H1 (cell line): ENCODE results near the gene PPARD. TPM values are rescaled to one million over a fixed set of nuclear protein-coding genes. Genes with fewer than 3 reads are reported as not detected.

Experiments
- CTCF ChIA-PET: fragments of 300-600 bp; sonication (Branson Sonifier 250); formaldehyde crosslinking; loops from one replicate; lab custom pipeline; 2021; ENCODE audit not compliant: partially characterized antibody; lab: Charles Lee
- POLR2A ChIA-PET: fragments of 300-600 bp; sonication (Branson Sonifier 250); formaldehyde crosslinking; loops from one replicate; lab custom pipeline; 2021; ENCODE audit warnings: inconsistent platforms; ENCODE audit not compliant: partially characterized antibody; lab: Charles Lee
- DNase-seq, 2 experiments: peaks; one replicate each; pipeline versions ENCODE4 v3.0.0 to v3.0.0-alpha.2; 2010 to 2022; ENCODE audit warnings: low spot score in 2 of 2, low read depth in 1 of 2, mixed read lengths in 1 of 2
- FAIRE-seq: peaks from 2 replicates; lab custom pipeline; 2011; peaks lifted over from hg19 to GRCh38; lab: Jason Lieb, UNC
- H2AFZ ChIP-seq: 2 replicates; pipeline ENCODE4 v1.8.1; 2012; ENCODE audit warnings: low read length, inconsistent platforms
- H2AK5ac ChIP-seq: 2 replicates; pipeline ENCODE4 v1.6.1; 2013; ENCODE audit warnings: low read depth, low read length
- H2BK120ac ChIP-seq: replicated peaks from 2 replicates; pipeline ENCODE3; 2013; ENCODE audit warnings: low read depth, low read length, inconsistent platforms
- H2BK12ac ChIP-seq: 2 replicates; pipeline ENCODE4 v1.6.1; 2013; ENCODE audit warnings: low read depth, low read length
- H2BK15ac ChIP-seq: 2 replicates; pipeline ENCODE4 v1.6.1; 2013; ENCODE audit warnings: low read length
- H2BK20ac ChIP-seq: 2 replicates; pipeline ENCODE4 v1.6.1; 2013; ENCODE audit warnings: low read length
- H2BK5ac ChIP-seq: 2 replicates; pipeline ENCODE4 v1.6.1; 2013; ENCODE audit warnings: low read depth, low read length
- H3K14ac ChIP-seq: 2 replicates; pipeline ENCODE4 v1.6.1; 2013; ENCODE audit warnings: inconsistent platforms; ENCODE audit not compliant: insufficient read length
- H3K18ac ChIP-seq: 2 replicates; pipeline ENCODE4 v1.6.1; 2013; ENCODE audit warnings: low read length; ENCODE audit errors: extremely low read depth
- H3K23ac ChIP-seq: 2 replicates; pipeline ENCODE4 v1.6.1; 2013; ENCODE audit warnings: inconsistent platforms; ENCODE audit not compliant: insufficient read length
- H3K23me2 ChIP-seq: 2 replicates; pipeline ENCODE4 v1.6.1; 2013; ENCODE audit warnings: low read depth, low read length
- H3K27ac ChIP-seq: 2 replicates; pipeline ENCODE4 v1.6.1; 2011; ENCODE audit warnings: low read depth, low read length, inconsistent platforms
- H3K27me3 ChIP-seq, 4 experiments: replicated peaks in 1 of 4; 1 replicate in 1 of 4; 2 replicates in 3 of 4; pipeline versions ENCODE4 v1.6.1 to v1.8.1; 2011 to 2013; ENCODE audit warnings: low read length in 3 of 4, mild to moderate bottlenecking in 3 of 4, inconsistent platforms in 2 of 4, mixed read lengths in 2 of 4, moderate library complexity in 1 of 4; ENCODE audit not compliant: control insufficient read depth in 3 of 4, insufficient read depth in 3 of 4; ENCODE audit errors: extremely low read depth in 1 of 4
- H3K36me3 ChIP-seq, 4 experiments: 2 replicates each; pipeline versions ENCODE4 v1.6.1 to v1.8.1; 2011 to 2013; ENCODE audit warnings: mild to moderate bottlenecking in 4 of 4, low read length in 3 of 4, moderate library complexity in 2 of 4, control low read depth in 1 of 4, inconsistent platforms in 1 of 4; ENCODE audit not compliant: insufficient read depth in 4 of 4, control insufficient read depth in 2 of 4
- H3K4ac ChIP-seq: replicated peaks from 2 replicates; pipeline ENCODE3; 2013; ENCODE audit warnings: low read length, low read depth, mixed read lengths, inconsistent platforms; ENCODE audit not compliant: insufficient read length
- H3K4me1 ChIP-seq, 4 experiments: replicated peaks in 1 of 4; 1 replicate in 1 of 4; 2 replicates in 3 of 4; pipeline versions ENCODE4 v1.6.1 to v1.8.1; 2011 to 2013; ENCODE audit warnings: low read length in 3 of 4, inconsistent platforms in 2 of 4, mixed read lengths in 1 of 4; ENCODE audit not compliant: insufficient read depth in 4 of 4, control insufficient read depth in 3 of 4
- H3K4me2 ChIP-seq, 2 experiments: 2 replicates each; pipeline versions ENCODE4 v1.6.1 to v1.8.1; 2011 to 2013; ENCODE audit warnings: low read depth in 2 of 2, low read length in 2 of 2, control low read depth in 1 of 2, inconsistent platforms in 1 of 2, mild to moderate bottlenecking in 1 of 2; ENCODE audit not compliant: insufficient read depth in 1 of 2
- H3K4me3 ChIP-seq, 4 experiments: fragments of 200-600, 300-600 bp in 1 of 4; sonication (generic), shearing (Covaris generic), sonication (Bioruptor Twin) in 1 of 4; 2 replicates each; pipeline versions ENCODE4 v1.5.1 to v1.8.1; 2011 to 2016; ENCODE audit warnings: low read length in 4 of 4, low read depth in 3 of 4, control low read depth in 2 of 4, inconsistent platforms in 2 of 4, mild to moderate bottlenecking in 2 of 4, mixed read lengths in 1 of 4, moderate library complexity in 1 of 4; ENCODE audit not compliant: insufficient read depth in 2 of 4; ENCODE audit errors: extremely low read depth in 1 of 4
- H3K56ac ChIP-seq: replicated peaks from 2 replicates; pipeline ENCODE3; 2013; ENCODE audit warnings: low read depth, mild to moderate bottlenecking, mixed read lengths, low read length, inconsistent platforms; ENCODE audit not compliant: insufficient read length
- H3K79me1 ChIP-seq: 2 replicates; pipeline ENCODE4 v1.6.1; 2013; ENCODE audit warnings: low read depth, low read length, control low read depth
- H3K79me2 ChIP-seq, 2 experiments: 2 replicates each; pipeline versions ENCODE4 v1.6.1 to v1.8.1; 2012 to 2013; ENCODE audit warnings: low read length in 2 of 2, mild to moderate bottlenecking in 2 of 2, inconsistent platforms in 1 of 2; ENCODE audit not compliant: insufficient read depth in 2 of 2, control insufficient read depth in 1 of 2
- H3K9ac ChIP-seq, 4 experiments: replicated peaks in 1 of 4; 1 replicate in 1 of 4; 2 replicates in 3 of 4; pipeline versions ENCODE4 v1.6.1 to v1.8.1; 2011 to 2013; ENCODE audit warnings: low read depth in 3 of 4, low read length in 3 of 4, control low read depth in 2 of 4, mild to moderate bottlenecking in 2 of 4, moderate library complexity in 2 of 4, inconsistent platforms in 1 of 4; ENCODE audit errors: extremely low read depth in 1 of 4
- H3K9me3 ChIP-seq, 2 experiments: 2 replicates each; pipeline versions ENCODE4 v1.6.1 to v1.8.1; 2012 to 2013; ENCODE audit warnings: mild to moderate bottlenecking in 2 of 2, moderate library complexity in 2 of 2, control low read depth in 1 of 2, inconsistent platforms in 1 of 2, low read depth in 1 of 2, low read length in 1 of 2, mixed read lengths in 1 of 2; ENCODE audit not compliant: insufficient read depth in 2 of 2
- H4K20me1 ChIP-seq, 2 experiments: replicated peaks in 1 of 2; 2 replicates each; pipeline versions ENCODE3 to v1.8.1; 2011 to 2013; ENCODE audit warnings: inconsistent platforms in 2 of 2, low read length in 2 of 2, mild to moderate bottlenecking in 1 of 2; ENCODE audit not compliant: insufficient read depth in 2 of 2, control insufficient read depth in 1 of 2
- H4K5ac ChIP-seq: 2 replicates; pipeline ENCODE4 v1.6.1; 2013; ENCODE audit warnings: low read length, low read depth, mixed read lengths, inconsistent platforms; ENCODE audit not compliant: insufficient read length
- H4K8ac ChIP-seq: 2 replicates; pipeline ENCODE4 v1.8.0; 2013; ENCODE audit warnings: mild to moderate bottlenecking, moderate library complexity, low read length, inconsistent platforms; ENCODE audit not compliant: insufficient read depth; ENCODE audit errors: extremely low read depth
- H4K91ac ChIP-seq: replicated peaks from 2 replicates; pipeline ENCODE3; 2013; ENCODE audit warnings: low read length, mixed read lengths, inconsistent platforms; ENCODE audit not compliant: insufficient read length
- CBX5 ChIP-seq: fragments of 300-800, 300-1000 bp; sonication (generic); IDR thresholded peaks from 2 replicates; pipeline ENCODE4 v1.7.1; 2016; ENCODE audit warnings: antibody characterized with exemption, low read length, low read depth
- CEBPB ChIP-seq: IDR thresholded peaks from 2 replicates; pipeline ENCODE4 v1.6.1; 2012; ENCODE audit warnings: low read depth, low read length
- CTBP2 ChIP-seq: IDR thresholded peaks from 2 replicates; pipeline ENCODE4 v1.7.0; 2011; ENCODE audit warnings: borderline replicate concordance, mild to moderate bottlenecking, moderate library complexity, mixed read lengths, low read length; ENCODE audit not compliant: insufficient read depth, insufficient read length
- HDAC6 ChIP-seq: IDR thresholded peaks from one replicate; pipeline ENCODE4 v1.7.1; 2012; ENCODE audit warnings: low read depth, mild to moderate bottlenecking, inconsistent platforms, low read length, moderate library complexity
- JUND ChIP-seq: IDR thresholded peaks from 2 replicates; pipeline ENCODE4 v1.6.1; 2011; ENCODE audit warnings: mild to moderate bottlenecking, improper control_type of control experiment, low read length
- NANOG ChIP-seq: IDR thresholded peaks from 2 replicates; pipeline ENCODE4 v1.6.1; 2011; ENCODE audit warnings: low read length, low read depth, mild to moderate bottlenecking, inconsistent platforms; ENCODE audit not compliant: insufficient read depth, poor library complexity, severe bottlenecking
- PHF8 ChIP-seq: fragments of 200-600 bp; sonication (generic); conservative IDR thresholded peaks from 2 replicates; pipeline ENCODE4 v1.7.1; 2012; ENCODE audit warnings: low read depth, mild to moderate bottlenecking, inconsistent platforms, low read length, moderate library complexity
- POLR2AphosphoS5 ChIP-seq: IDR thresholded peaks from 2 replicates; pipeline ENCODE4 v1.6.1; 2011; ENCODE audit warnings: low read depth, low read length
- POU5F1 ChIP-seq: IDR thresholded peaks from 2 replicates; pipeline ENCODE4 v1.6.1; 2011; ENCODE audit warnings: low read depth, mild to moderate bottlenecking, low read length, moderate library complexity
- WGBS, 2 experiments: shearing (Covaris generic) in 1 of 2; methylation state at CpG; one replicate each; pipeline versions ENCODE4 v1.1.6 to v1.1.7; 2013 to 2015; ENCODE audit warnings: low lambda C conversion rate in 2 of 2, mixed read lengths in 2 of 2, inconsistent platforms in 1 of 2, low coverage in 1 of 2, missing lambda C conversion rate in 1 of 2; ENCODE audit not compliant: insufficient replicate concordance in 2 of 2, insufficient coverage in 1 of 2, insufficient read length in 1 of 2; ENCODE audit errors: extremely low coverage in 1 of 2, missing lambda C conversion rate in 1 of 2; 5-methylcytosine and 5-hydroxymethylcytosine counted together
- polyA plus RNA-seq, 7 experiments: library from polyadenylated mRNA; depleted of rRNA in 3 of 7; stranded (reverse) in 5 of 7; unstranded in 2 of 7; fragments of >200 nt in 5 of 7; fragments of 200-250 nt in 2 of 7; gene quantifications; 1 replicate in 5 of 7; 2 replicates in 1 of 7; 4 replicates in 1 of 7; pipeline versions ENCODE4 v1.2.1 to v1.2.3, GENCODE V29; 2011 to 2013; ENCODE audit warnings: missing spikeins in 2 of 7, mixed read lengths in 2 of 7
- total RNA-seq: library from RNA; stranded (reverse); fragmentation: NEBNext Ultra II Directional; extraction: Animal tissue kit (Norgen Biotek cat#: 25700); gene quantifications from 2 replicates; pipeline ENCODE4 v1.2.1, GENCODE V29; 2021
- TF ChIP-seq, protein P1 (sequence below): IDR thresholded peaks from 2 replicates; pipeline ENCODE4 v1.6.1; 2012; ENCODE audit warnings: inconsistent platforms
- TF ChIP-seq, protein P2 (sequence below): IDR thresholded peaks from 2 replicates; pipeline ENCODE4 v1.6.1; 2012; ENCODE audit warnings: low read length, inconsistent platforms

PPARD gene
- total and polyA plus RNA-seq, 2 of the 8 experiments (the other 6 are each of a cell fraction or from before 2014, with no cell fraction given) = 14.6 to 14.9 TPM

DNA sequence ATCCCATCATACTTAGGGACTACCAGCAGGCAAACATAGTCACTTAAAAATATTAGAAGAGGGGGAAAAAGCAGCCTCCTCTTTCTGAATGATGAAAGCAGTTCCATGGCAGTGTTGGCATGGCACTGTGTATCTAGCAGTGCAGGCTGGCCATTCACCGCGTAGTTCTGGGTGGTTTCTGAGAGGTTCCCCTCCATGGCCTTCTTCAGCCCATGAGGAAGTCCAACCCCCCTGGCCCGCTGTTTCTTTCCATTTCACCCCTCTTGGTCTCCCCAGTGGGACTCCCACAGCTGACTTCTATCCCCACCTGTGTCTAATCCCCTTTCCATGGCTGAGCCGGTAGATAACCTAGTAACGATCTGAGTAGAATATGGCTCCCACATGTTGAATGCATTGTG, 17.0 kb downstream of the PPARD start:
- no peak overlapping the region for H3K4me3 ChIP-seq
- FAIRE-seq (no peak), DNase-seq (no peak)
- no peak overlapping the region for H4K5ac ChIP-seq
- ChIA-PET POLR2A (no interaction called here), CTCF (interaction anchor here (0.7 to 3.3 kb wide), 3 partner anchors 7 to 91 kb away, joined by 3 to 17 read pairs (median 10); no protein-coding TSS in a partner anchor)
- H2BK15ac ChIP-seq = no peak overlapping the region
- no peaks in the 10 kb centered on the region; the same call in none of the 2 replicates for H3K79me1 ChIP-seq
- H2BK5ac ChIP-seq = no peak overlapping the region
- no peak overlapping the region for H2BK120ac ChIP-seq
- H3K79me2 ChIP-seq = peaks cover 0 to 3% of the 10 kb centered on the region in 2 experiments; a peak in 1 of 4 replicates
- no peak overlapping the region for H3K23ac ChIP-seq
- H4K91ac ChIP-seq = no peak overlapping the region
- no peak overlapping the region for H3K14ac ChIP-seq
- H2BK12ac ChIP-seq = no peak overlapping the region
- no peaks in the 10 kb centered on the region for H3K9me3 ChIP-seq
- no peak overlapping the region for H3K9ac ChIP-seq
- no peak overlapping the region for H3K4me2 ChIP-seq
- no peak overlapping the region for H4K8ac ChIP-seq
- H3K18ac ChIP-seq = no peak overlapping the region
- no peak overlapping the region for H2BK20ac ChIP-seq
- WGBS, 2 experiments = 98% methylated on average over 5 of the region's 5 CpGs; no CpG with 5 or more reads in 1 of the 2 experiments
- no peak overlapping the region for H3K27ac ChIP-seq
- no peak overlapping the region for H2AK5ac ChIP-seq
- no peak overlapping the region for H3K56ac ChIP-seq
- peaks cover 4 to 17% (median 13%) of the 10 kb centered on the region in 4 experiments for H3K4me1 ChIP-seq
- H3K23me2 ChIP-seq = 0 out of 2 replicates have a peak, but pooled peaks cover 2% of the 10 kb centered on the region
- H3K36me3 ChIP-seq = no peaks in the 10 kb centered on the region; a peak in 2 of 8 replicates
- no peaks in the 10 kb centered on the region for H3K27me3 ChIP-seq
- no peaks in the 10 kb centered on the region for H4K20me1 ChIP-seq
- no peak overlapping the region for H3K4ac ChIP-seq
- no peak overlapping the region for H2AFZ ChIP-seq
- no peak for TF ChIP-seq CTBP2
- TF ChIP-seq POLR2AphosphoS5 = no peak
- TF ChIP-seq NANOG = no peak
- TF ChIP-seq PHF8 = no peak
- TF ChIP-seq CBX5 = no peak
- TF ChIP-seq, protein P1, sequence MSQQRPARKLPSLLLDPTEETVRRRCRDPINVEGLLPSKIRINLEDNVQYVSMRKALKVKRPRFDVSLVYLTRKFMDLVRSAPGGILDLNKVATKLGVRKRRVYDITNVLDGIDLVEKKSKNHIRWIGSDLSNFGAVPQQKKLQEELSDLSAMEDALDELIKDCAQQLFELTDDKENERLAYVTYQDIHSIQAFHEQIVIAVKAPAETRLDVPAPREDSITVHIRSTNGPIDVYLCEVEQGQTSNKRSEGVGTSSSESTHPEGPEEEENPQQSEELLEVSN = no peak
- TF ChIP-seq, protein P2, sequence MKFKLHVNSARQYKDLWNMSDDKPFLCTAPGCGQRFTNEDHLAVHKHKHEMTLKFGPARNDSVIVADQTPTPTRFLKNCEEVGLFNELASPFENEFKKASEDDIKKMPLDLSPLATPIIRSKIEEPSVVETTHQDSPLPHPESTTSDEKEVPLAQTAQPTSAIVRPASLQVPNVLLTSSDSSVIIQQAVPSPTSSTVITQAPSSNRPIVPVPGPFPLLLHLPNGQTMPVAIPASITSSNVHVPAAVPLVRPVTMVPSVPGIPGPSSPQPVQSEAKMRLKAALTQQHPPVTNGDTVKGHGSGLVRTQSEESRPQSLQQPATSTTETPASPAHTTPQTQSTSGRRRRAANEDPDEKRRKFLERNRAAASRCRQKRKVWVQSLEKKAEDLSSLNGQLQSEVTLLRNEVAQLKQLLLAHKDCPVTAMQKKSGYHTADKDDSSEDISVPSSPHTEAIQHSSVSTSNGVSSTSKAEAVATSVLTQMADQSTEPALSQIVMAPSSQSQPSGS = no peak
- TF ChIP-seq POU5F1 = no peak
- no peak for TF ChIP-seq HDAC6
- TF ChIP-seq JUND = no peak
- TF ChIP-seq CEBPB = no peak
